ENCODE measurements around the gene ORC6.

The ORC6 gene

DNA sequence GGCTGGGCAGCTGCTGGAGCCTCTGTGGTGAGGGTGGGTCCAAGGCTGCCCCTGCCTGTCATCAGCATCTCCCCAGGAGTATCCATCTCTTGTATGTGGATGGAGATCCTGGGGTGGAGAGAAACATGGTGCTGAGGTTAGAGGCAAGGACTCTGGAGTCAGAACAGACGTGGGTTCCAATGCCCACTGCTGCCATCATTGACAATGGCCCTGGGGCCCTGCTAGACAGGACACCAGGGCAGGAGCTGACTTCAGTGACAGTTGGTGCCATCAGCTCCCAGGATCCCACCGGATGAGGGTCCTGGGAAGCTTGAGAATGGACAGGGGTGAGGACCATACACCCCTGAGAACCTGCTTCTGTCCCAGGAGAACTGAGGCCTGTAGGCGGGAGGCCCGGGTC, 43.1 kb downstream of the ORC6 start:
- DNase-seq: no peak

DNA sequence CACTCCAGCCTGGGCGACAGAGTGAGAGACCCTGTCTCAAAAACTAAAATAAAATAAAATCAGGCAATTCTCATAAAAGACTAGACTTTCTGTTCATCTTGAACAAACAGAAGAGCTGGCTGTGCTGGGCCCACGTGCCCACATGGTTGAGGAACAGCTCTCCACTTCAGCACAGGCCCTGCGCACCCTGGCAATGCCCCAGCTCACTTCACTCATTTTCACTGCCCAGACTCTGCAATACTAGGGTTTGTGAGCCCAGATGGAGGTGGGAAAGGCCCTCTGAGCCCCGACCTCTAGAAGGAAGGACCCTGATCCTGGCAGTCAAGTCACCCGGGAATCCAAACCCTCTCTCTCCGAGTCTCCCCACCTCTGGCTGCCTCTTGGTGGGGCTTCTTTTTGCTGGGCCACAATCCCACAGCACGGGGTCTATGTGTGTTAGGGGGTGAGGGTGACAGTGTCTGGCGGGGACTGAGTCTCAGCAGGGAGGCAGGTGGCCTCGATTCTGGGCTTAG, 43.9 kb downstream of the ORC6 start:
- DNase-seq: no peak

DNA sequence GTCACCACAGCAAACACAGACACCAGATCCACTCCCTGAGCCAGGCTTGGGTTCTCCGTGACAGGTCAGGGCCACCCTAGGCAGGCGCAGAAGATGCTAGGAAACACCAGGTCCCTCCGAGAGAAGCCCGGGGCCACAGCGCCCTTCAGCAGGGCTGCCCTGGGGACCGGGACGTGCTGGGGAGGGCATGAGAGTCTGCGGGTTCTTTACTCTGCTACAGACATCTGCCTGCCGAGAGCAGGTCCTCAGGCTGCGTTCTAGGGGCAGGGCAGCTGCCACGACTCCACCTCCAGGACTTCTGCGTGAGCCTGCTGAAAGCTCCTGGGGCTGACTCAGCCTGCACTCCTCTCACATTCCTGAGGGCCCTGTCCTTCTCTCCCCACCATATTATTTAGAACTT, 47.2 kb downstream of the ORC6 start:
- peak; percentile 13 for DNase-seq

DNA sequence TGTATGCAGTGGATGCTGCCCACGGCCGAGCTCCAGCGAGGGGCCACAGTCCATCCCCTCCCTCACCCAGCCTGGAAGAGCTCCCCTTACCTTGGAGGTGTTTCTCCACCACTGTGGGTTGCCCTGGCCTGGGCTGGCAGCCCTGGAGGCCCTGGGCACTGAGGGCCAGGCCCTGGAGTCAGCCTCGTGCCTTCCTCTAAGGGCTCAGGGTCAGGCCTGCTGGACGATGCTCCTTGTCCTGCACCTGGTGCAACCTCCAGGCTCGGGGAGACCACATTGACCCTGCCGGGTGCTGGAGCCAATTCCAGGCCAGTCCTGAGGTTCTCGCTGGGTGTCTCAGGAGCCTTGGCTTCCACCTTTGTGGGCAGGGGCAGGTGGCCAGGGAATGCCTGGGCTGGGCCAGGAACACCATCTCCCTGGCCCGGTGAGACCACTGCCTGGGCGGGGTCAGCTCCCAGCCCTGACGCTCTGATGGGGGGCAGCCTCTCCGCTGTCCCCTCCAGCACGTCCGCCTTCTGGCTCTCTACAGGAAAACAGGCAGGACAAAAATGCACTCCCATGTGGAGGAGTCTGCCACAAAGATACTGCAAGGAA, 48.3 kb downstream of the ORC6 start:
- no peak for DNase-seq

DNA sequence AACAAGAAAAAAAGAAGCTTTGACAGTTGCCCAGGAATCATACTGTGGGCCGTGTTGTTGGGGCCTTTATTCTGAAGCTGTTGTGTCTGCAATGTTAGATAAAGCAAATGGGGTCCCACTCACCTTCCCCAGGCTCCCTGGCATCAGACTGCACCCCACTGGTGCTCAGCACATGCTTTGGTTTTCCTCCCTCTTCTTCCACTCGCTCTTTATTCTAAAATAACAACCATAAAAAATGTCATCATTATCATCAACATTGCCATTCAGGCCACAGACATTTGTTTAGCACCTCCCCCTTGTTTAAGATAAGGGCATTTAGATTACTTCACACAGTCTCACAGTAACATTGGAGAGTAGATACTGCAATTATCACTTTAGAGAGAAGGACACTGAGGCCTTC, 50.5 kb downstream of the ORC6 start:
- DNase-seq: no peak

DNA sequence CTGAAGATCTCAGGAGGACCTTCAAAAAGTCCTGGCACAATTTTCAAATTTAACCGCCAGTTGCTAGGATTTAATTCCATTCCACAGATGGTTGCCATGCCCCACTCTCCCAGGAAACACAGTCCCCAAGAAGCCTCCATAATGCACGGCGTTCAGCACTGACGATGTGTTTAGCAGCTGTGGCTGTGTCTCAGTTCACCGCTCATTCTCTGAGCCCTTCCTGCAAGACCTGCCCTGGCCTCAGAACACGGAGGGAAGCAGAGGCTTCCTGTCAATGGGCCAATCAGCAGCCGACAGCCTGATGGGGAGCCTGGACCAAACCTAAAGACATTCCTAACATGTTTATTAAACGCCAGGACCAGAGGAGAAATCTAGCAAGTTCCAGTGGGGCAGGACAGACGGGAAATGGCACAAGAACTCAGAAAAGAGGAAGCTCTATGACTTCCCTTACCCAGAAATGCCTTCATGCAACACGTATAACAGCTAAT, 53.8 kb downstream of the ORC6 start:
- peak; percentile 70 for DNase-seq

DNA sequence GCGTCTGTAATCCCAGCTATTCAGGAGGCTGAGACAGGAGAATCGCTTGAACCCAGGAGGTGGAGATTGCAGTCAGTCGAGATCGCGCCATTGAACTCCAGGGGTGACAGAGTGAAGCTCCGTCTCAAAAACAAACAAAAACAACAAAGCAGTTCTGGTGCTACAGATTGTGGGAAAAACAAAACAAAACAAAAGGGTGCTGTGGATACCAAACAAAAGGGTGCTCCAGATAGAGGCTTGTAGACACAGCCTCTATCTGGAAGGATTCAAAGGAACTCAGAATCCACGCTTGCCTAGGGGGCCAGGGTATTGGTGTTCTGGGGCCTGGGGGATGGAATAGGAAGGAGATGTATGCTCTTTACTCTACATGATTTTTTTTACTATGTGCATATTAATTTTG, 56.2 kb downstream of the ORC6 start:
- no peak for DNase-seq

DNA sequence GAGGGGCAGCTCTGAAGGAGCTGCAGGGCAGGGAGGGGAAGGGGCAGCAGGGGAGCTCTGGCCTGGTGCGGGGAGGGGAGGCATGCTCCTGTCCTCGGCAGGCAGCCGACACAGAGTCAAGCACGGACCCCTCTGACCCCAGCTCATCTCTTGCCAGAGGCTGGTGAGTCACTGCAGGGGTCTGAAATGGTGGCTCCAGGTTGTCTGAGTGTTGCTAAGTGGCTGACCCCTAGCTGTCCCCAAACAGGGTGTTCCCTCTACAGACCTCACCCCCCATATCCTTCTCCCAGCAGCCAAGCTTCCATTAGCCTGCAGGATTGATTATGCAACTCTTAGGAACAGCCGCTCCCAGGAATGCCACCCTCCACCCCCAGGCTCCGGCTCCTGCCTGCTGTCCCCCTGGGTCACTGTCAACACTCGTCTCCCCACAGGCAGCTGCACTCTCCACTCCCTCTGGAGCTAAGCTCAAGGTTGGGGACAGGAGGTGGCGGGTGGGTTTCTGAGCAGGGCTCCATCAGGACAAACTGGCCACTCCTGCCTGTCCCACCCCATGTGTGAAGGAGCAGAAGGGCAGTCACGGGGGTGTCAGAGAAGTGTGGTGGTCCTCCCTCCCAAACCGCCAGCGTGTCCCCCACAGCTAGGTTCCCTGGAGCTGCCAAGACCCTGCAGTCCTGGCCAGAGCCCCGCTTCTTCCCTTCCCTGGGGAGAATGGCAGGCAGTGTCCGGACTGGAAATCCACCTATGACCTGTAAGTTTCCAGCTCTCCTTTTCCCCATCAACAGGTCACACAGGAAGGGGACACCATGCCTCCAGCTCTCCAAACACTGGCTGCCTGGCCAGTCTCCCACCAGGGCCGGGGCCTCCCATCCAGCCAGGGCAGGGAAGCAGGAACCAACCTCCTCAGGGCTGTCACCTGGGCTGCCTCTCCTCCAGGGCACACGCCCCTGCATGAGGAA, 57.6 kb downstream of the ORC6 start:
- DNase-seq: no peak
